Psoas muscle (tissue), 8 donors: Measurements from ENCODE around the gene KDM2B. TPM values are rescaled to one million over a fixed set of nuclear protein-coding genes. Genes with fewer than 3 reads are reported as not detected.

Source experiments
- ATAC-seq, 4 donors: fragments of 200-7000 bp; cut with Tn5 transposase; one replicate each; pipeline ENCODE4 v1.9.1; 2020; ENCODE audit warnings: moderate library complexity in 3 of 4, mild to moderate bottlenecking in 2 of 4
- DNase-seq, 2 donors: peaks; one replicate each; pipeline ENCODE4 v3.0.0-alpha.2; 2020
- H3K27ac ChIP-seq: fragments of 200-600 bp; one replicate; pipeline ENCODE4 v1.8.0; 2022
- H3K27me3 ChIP-seq, 3 donors: fragments of 200-600 bp in 1 of 3; one replicate each; pipeline versions ENCODE4 v1.6.1 to v1.8.0; 2013 to 2022; ENCODE audit warnings: low read length in 2 of 3, mild to moderate bottlenecking in 2 of 3, moderate library complexity in 1 of 3; ENCODE audit not compliant: insufficient read depth in 3 of 3
- H3K36me3 ChIP-seq, 2 donors: fragments of 200-600 bp in 1 of 2; one replicate each; pipeline versions ENCODE4 v1.6.1 to v1.8.0; 2013 to 2022; ENCODE audit warnings: low read depth in 1 of 2, mild to moderate bottlenecking in 1 of 2, moderate library complexity in 1 of 2; ENCODE audit not compliant: insufficient read depth in 1 of 2
- H3K4me1 ChIP-seq: fragments of 200-600 bp; one replicate; pipeline ENCODE4 v1.8.0; 2022
- H3K4me3 ChIP-seq: fragments of 200-600 bp; one replicate; pipeline ENCODE4 v1.8.0; 2022; ENCODE audit warnings: mild to moderate bottlenecking
- H3K9me3 ChIP-seq: fragments of 200-600 bp; one replicate; pipeline ENCODE4 v1.8.0; 2022
- WGBS, 3 donors: extraction: QIAGEN DNeasy Blood & Tissue Kit; methylation state at CpG; one replicate each; pipeline versions ENCODE4 v1.1.6 to v1.1.7; 2013; 5-methylcytosine and 5-hydroxymethylcytosine counted together
- intact Hi-C, 2 donors: fragments of 100-400 bp; cut with DNase I; formaldehyde crosslinking; loops; one replicate each; pipeline versions ENCODE4 v1.11.0 to v1.14.2; 2022
- polyA plus RNA-seq, 3 donors: library from polyadenylated mRNA; stranded (reverse); fragments of 200-250 nt; gene quantifications; one replicate each; pipeline ENCODE4 v1.2.3, GENCODE V29; 2013
- total RNA-seq, 4 donors: library from RNA; stranded (reverse); fragmentation: NEBNext Ultra II Directional in 2 of 4; extraction: Animal tissue kit (Norgen Biotek cat#: 25700) in 2 of 4; gene quantifications; one replicate each; pipeline versions ENCODE4 v1.2.1 to v1.2.4, GENCODE V29; 2021 to 2023
- TF ChIP-seq, protein P1 (sequence below): fragments of 200-600 bp; IDR thresholded peaks from one replicate; pipeline ENCODE4 v1.8.0; 2022; ENCODE audit warnings: antibody characterized with exemption
- donor health status: healthy with polysubstance abuse.
- donor health status: DM: no; HTN: no; CAD: no; lungs with moderate emphysema.
- donor health status: Bipolar disorder and iron deficiency.
- donor health status: healthy.
- donor health status: DM: yes; HTN: yes; CAD: no.
- donor health status: DM: no; HTN: no; CAD: no.
- donor health status: DM: no; HTN: no; CAD: no.
- donor health status: DM: yes; HTN: yes; CAD: no.

Gene KDM2B
- total and polyA plus RNA-seq, 7 donors: 6.3 to 11.5 (median 9.9) TPM

GRCh38 chr12:121568518-121568917 lies 12.3 kb downstream of the KDM2B start:
- DNase-seq (no peak), ATAC-seq (no peak)
- no peak overlapping the region for H3K4me3 ChIP-seq
- intact Hi-C loops: no loop called here
- H3K4me1 ChIP-seq: peaks cover 29% of the 10 kb centered on the region
- no peaks in the 10 kb centered on the region for H3K9me3 ChIP-seq
- no peaks in the 10 kb centered on the region for H3K27me3 ChIP-seq
- H3K27ac ChIP-seq: peak overlapping the region; percentile 80
- TF ChIP-seq, protein P1, sequence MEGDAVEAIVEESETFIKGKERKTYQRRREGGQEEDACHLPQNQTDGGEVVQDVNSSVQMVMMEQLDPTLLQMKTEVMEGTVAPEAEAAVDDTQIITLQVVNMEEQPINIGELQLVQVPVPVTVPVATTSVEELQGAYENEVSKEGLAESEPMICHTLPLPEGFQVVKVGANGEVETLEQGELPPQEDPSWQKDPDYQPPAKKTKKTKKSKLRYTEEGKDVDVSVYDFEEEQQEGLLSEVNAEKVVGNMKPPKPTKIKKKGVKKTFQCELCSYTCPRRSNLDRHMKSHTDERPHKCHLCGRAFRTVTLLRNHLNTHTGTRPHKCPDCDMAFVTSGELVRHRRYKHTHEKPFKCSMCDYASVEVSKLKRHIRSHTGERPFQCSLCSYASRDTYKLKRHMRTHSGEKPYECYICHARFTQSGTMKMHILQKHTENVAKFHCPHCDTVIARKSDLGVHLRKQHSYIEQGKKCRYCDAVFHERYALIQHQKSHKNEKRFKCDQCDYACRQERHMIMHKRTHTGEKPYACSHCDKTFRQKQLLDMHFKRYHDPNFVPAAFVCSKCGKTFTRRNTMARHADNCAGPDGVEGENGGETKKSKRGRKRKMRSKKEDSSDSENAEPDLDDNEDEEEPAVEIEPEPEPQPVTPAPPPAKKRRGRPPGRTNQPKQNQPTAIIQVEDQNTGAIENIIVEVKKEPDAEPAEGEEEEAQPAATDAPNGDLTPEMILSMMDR: no peak
- 71 to 76% (median 73%) methylated on average over 7 of the region's 7 CpGs for WGBS, 3 donors
- H3K36me3 ChIP-seq: peaks cover 0 to 13% of the 10 kb centered on the region in 2 donors

DNA sequence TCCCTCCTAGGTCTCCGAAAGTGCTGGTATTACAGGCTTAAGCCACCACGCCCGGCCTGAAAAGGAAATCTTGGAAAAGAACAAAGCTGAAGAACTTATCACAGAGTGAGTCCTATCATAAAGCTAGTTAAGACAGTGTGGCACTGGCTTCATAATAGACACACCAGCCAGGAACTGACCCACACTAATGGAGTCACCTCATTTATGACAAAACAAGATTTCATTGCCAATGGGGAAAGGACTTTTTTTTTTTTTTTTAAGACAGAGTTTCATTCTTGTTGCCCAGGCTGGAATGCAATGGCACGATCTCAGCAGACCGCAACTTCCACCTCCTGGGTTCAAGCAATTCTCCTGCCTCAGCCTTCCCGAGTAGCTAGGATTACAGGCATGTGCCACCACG lies 15.7 kb downstream of the KDM2B start:
- DNase-seq (no peak), ATAC-seq (peak in 1 of 4 donors; percentile 33)
- H3K27me3 ChIP-seq: no peaks in the 10 kb centered on the region
- TF ChIP-seq, protein P1: no peak
- WGBS, 3 donors: 49 to 68% (median 54%) methylated on average over 7 of the region's 7 CpGs
- H3K36me3 ChIP-seq: peaks cover 0 to 4% of the 10 kb centered on the region in 2 donors
- no peaks in the 10 kb centered on the region for H3K9me3 ChIP-seq
- no peak overlapping the region for H3K4me3 ChIP-seq
- intact Hi-C loops: no loop called here
- H3K4me1 ChIP-seq: peaks cover 25% of the 10 kb centered on the region
- peak overlapping the region; percentile 5 for H3K27ac ChIP-seq

- ATAC-seq (no peak), DNase-seq (no peak)
- Histone ChIP-seq H3K36me3 (peaks cover 0 to 4% of the 10 kb centered on the region in 2 donors), H3K27me3 (no peaks in the 10 kb centered on the region), H3K27ac (no peak overlapping the region), H3K4me3 (no peak overlapping the region), H3K4me1 (peaks cover 11% of the 10 kb centered on the region), H3K9me3 (no peaks in the 10 kb centered on the region)
- intact Hi-C loops: no loop called here
- 39 to 91% (median 52%) methylated on average over 1 of the region's 1 CpG for WGBS, 3 donors
- TF ChIP-seq, protein P1: no peak
Observed at GRCh38 chr12:121562488-121562887, 18.3 kb downstream of the KDM2B start.

DNA sequence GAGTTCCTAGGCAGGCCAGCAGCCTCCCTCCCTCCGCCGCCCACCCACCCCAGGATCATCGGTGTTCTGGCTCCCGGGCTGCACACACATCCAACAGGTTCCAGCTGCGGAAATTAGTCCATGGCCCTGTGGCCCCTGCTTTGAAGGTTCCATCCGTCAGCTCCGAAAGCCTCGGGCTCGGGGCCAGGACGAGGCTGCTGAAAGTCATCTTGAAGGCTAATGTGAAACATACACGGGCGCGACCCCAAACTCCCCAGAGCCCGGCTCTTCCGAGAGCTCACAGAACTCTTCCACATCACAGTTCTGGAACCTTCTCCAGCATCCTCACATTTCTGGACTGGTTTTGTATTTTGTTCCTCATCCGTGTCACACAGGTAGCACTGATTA lies 19.8 kb downstream of the KDM2B start:
- ATAC-seq: no peak
- intact Hi-C loops: no loop called here
- WGBS, 3 donors: 76 to 79% (median 78%) methylated on average over 16 of the region's 16 CpGs
- TF ChIP-seq, protein P1: no peak
- Histone ChIP-seq H3K9me3 (no peaks in the 10 kb centered on the region), H3K36me3 (peaks cover 0 to 4% of the 10 kb centered on the region in 2 donors), H3K27ac (no peak overlapping the region), H3K4me3 (no peak overlapping the region), H3K27me3 (no peaks in the 10 kb centered on the region), H3K4me1 (peaks cover 11% of the 10 kb centered on the region)
- DNase-seq: no peak

- WGBS, 3 donors: 83 to 94% (median 88%) methylated on average over 8 of the region's 8 CpGs
- Histone ChIP-seq H3K4me3 (no peak overlapping the region), H3K27ac (no peak overlapping the region), H3K9me3 (no peaks in the 10 kb centered on the region), H3K4me1 (peaks cover 10% of the 10 kb centered on the region), H3K36me3 (peaks cover 0 to 4% of the 10 kb centered on the region in 2 donors), H3K27me3 (no peaks in the 10 kb centered on the region)
- intact Hi-C loops: no loop called here
- ATAC-seq: no peak
- TF ChIP-seq, protein P1: no peak
- no peak for DNase-seq
Observed at GRCh38 chr12:121560392-121561008, 20.3 kb downstream of the KDM2B start.
